ENCODE data around the gene KRT86.

The KRT86 gene

GRCh38 chr12:52346593-52346992 lies 72.1 kb downstream of the KRT86 start:
- Histone ChIP-seq H3K27me3 (peaks cover 21% of the 10 kb centered on the region), H3K9me3 (no peaks in the 10 kb centered on the region), H3K4me3 (ENCODE audit: low read depth in 1 of 2, low read length in 1 of 2) (no peak overlapping the region), H3K27ac (no peak overlapping the region), H3K36me3 (no peaks in the 10 kb centered on the region), H3K4me1 (ENCODE audit: control insufficient read depth in 1 of 2, insufficient read depth in 1 of 2, low read depth in 1 of 2, low read length in 1 of 2) (no peaks in the 10 kb centered on the region)
- no peak for TF ChIP-seq CTCF (IDR thresholded peaks at IDR 0.05)

- TF ChIP-seq CTCF (IDR thresholded peaks at IDR 0.05) = no peak
- Histone ChIP-seq H3K9me3 (no peaks in the 10 kb centered on the region), H3K27me3 (peaks cover 21% of the 10 kb centered on the region), H3K27ac (no peak overlapping the region), H3K4me1 (ENCODE audit: control insufficient read depth in 1 of 2, insufficient read depth in 1 of 2, low read depth in 1 of 2, low read length in 1 of 2) (no peaks in the 10 kb centered on the region), H3K36me3 (no peaks in the 10 kb centered on the region), H3K4me3 (ENCODE audit: low read depth in 1 of 2, low read length in 1 of 2) (no peak overlapping the region)
These were observed 72.6 kb downstream of the KRT86 start for GRCh38 chr12:52347016-52347415.

GRCh38 chr12:52347551-52348510 lies 73.4 kb downstream of the KRT86 start:
- no peak for TF ChIP-seq CTCF (IDR thresholded peaks at IDR 0.05)
- Histone ChIP-seq H3K27me3 (peaks cover 18% of the 10 kb centered on the region), H3K9me3 (no peaks in the 10 kb centered on the region), H3K4me3 (ENCODE audit: low read depth in 1 of 2, low read length in 1 of 2) (no peak overlapping the region), H3K27ac (no peak overlapping the region), H3K4me1 (ENCODE audit: control insufficient read depth in 1 of 2, insufficient read depth in 1 of 2, low read depth in 1 of 2, low read length in 1 of 2) (no peaks in the 10 kb centered on the region), H3K36me3 (no peaks in the 10 kb centered on the region)

- no peaks in the 10 kb centered on the region for H3K4me1 ChIP-seq (ENCODE audit: control insufficient read depth in 1 of 2, insufficient read depth in 1 of 2, low read depth in 1 of 2, low read length in 1 of 2)
- no peaks in the 10 kb centered on the region for H3K9me3 ChIP-seq
- H3K27ac ChIP-seq = no peak overlapping the region
- H3K27me3 ChIP-seq = peaks cover 27% of the 10 kb centered on the region
- H3K36me3 ChIP-seq = no peaks in the 10 kb centered on the region
- no peak for TF ChIP-seq CTCF (IDR thresholded peaks at IDR 0.05)
- H3K4me3 ChIP-seq (ENCODE audit: low read depth in 1 of 2, low read length in 1 of 2) = no peak overlapping the region
These were observed 74.8 kb downstream of the KRT86 start for GRCh38 chr12:52349196-52349595.

- no peak for TF ChIP-seq CTCF (IDR thresholded peaks at IDR 0.05)
- Histone ChIP-seq H3K36me3 (no peaks in the 10 kb centered on the region), H3K4me3 (ENCODE audit: low read depth in 1 of 2, low read length in 1 of 2) (no peak overlapping the region), H3K4me1 (ENCODE audit: control insufficient read depth in 1 of 2, insufficient read depth in 1 of 2, low read depth in 1 of 2, low read length in 1 of 2) (no peaks in the 10 kb centered on the region), H3K27me3 (peaks cover 27% of the 10 kb centered on the region), H3K27ac (no peak overlapping the region), H3K9me3 (no peaks in the 10 kb centered on the region)
These were observed 75.7 kb downstream of the KRT86 start for GRCh38 chr12:52350021-52350620.
